ENCODE data around the gene CLSTN3. TPM values are rescaled to one million over a fixed set of nuclear protein-coding genes. Genes with fewer than 3 reads are reported as not detected.
"Not testable (repeated sequence)": the region's sequence is repeated elsewhere in the genome, so short reads cannot be mapped to it uniquely, and the experiment has no call there.

CLSTN3 gene
- total RNA-seq, 1 experiment from 2014 or later: 24.7 TPM

DNA sequence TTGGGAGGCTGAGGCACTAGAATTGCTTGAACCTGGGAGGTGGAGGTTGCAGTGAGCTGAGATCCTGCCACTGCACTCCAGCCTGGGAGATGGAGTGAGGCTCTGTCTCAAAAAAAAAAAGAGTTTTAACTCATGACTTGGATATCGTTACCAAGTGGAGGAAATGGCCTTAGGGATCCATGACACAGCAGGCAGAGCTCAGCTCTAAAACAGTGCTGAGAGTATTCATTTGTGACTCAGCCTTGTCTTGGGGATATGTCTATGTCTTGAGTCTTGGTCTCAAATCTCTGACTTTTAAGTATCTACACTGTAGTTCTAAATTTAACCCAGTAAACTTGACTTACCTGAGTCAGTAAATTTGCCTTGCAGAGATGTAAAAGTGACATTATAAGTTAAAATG, 50.5 kb downstream of the CLSTN3 start:
- ATAC-seq: no peak

DNA sequence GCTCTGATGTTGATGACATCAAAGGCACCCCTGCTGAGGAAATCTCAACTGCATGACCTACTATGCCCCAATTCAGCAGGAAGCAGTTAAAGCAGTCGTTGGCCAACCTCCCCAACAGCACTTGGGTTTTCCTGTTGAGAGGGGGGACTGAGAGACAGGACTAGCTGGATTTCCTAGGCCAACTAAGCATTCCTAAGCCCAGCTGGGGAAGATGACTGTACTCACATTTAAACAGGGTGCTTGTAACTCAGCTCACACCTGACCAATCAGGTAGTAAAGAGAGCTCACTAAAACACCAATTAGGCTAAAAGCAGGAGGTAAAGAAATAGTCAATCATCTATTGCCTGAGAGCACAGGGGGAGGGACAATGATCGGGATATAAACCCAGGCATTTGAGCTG, 55.9 kb downstream of the CLSTN3 start:
- H3K36me3 Mint-ChIP-seq, H3K27ac Mint-ChIP-seq: not testable (repeated sequence)
- CTCF ChIA-PET: interaction anchor here (0.6 to 2.1 kb wide), 3 partner anchors 23 to 45 kb away, joined by 3 to 11 read pairs (median 3); no protein-coding TSS in a partner anchor

More for the DNA sequence above, 50.5 kb downstream of the CLSTN3 start:
- Mint-ChIP-seq H3K4me3 (no peak overlapping the region), H3K27me3 (ENCODE audit: low read depth) (peaks cover 37% of the 10 kb centered on the region), H3K4me1 (peaks cover 2% of the 10 kb centered on the region), H3K9me3 (peaks cover 51% of the 10 kb centered on the region), H3K27ac (no peak overlapping the region), H3K36me3 (peaks cover 3% of the 10 kb centered on the region; the same call in 1 of the 2 replicates)
- no peak for DNase-seq (ENCODE audit: low spot score)
- POLR2A ChIA-PET: no interaction called here
- CTCF ChIA-PET: interaction anchor here (0.6 to 2.7 kb wide), 2 partner anchors 18 to 19 kb away, joined by 3 to 10 read pairs; no protein-coding TSS in a partner anchor
- no peak for TF ChIP-seq CREB1 (CRISPR knock-in tag; IDR thresholded peaks at IDR 0.05)

DNA sequence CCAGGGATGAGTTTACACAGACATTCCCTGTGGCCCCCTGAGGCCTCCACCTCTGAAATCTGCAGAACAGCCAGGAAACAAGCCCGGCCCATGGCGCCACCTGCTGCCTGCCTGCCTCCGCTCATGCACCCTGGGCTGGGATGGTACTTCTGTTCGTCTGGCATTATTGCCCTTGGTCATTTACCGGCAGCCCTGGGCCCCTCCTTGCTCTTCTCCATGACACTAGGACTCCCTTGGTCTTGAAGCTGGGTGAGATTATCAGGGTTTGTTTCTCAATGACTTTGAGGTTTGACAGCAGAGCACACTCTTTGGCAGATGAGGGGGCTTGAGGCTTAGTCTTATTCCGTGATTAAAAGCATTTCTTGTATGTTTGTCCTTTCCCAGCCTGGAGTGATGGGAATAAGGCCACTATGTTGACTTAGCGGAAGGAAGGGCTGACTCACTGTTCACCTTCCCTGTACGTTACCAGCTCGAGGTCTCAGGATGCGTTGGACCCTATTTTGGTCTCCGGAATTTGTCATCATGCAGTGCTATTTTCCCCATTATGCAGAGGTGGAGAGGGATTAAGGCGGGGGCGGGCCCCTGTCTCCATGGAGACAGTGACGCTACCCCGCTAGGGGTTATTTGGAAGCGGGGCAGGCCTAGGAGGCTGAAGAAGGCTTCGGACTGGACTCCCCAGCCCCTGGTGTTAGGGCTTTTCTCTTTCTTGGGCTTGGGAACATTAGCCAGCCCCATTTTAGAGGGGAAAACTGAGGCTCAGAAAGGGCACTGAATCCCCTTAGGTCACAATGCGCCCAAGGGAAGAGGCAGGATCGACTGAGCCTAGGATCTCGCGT, 58.6 kb downstream of the CLSTN3 start:
- peaks cover 29% of the 10 kb centered on the region for H3K4me1 Mint-ChIP-seq
- peaks cover 3% of the 10 kb centered on the region; the same call in 1 of the 2 replicates for H3K9me3 Mint-ChIP-seq
- H3K27ac Mint-ChIP-seq: no peak overlapping the region
- DNase-seq (ENCODE audit: low spot score) (peak; percentile 91), ATAC-seq (peak; percentile 74)
- TF ChIP-seq CREM (CRISPR knock-in tag; IDR thresholded peaks at IDR 0.05) (peak; percentile 57), JUN (CRISPR knock-in tag; IDR thresholded peaks at IDR 0.05) (no peak), NR1H2 (CRISPR knock-in tag; IDR thresholded peaks at IDR 0.05) (no peak), NFYB (CRISPR knock-in tag; conservative IDR thresholded peaks at IDR 0.05; ENCODE audit: low read depth) (no peak), MXD4 (CRISPR knock-in tag; IDR thresholded peaks at IDR 0.05; ENCODE audit: borderline replicate concordance) (no peak), TEAD1 (CRISPR knock-in tag; IDR thresholded peaks at IDR 0.05) (0 out of 2 replicates have a peak, but pooled peaks have one; percentile 39), RORB (CRISPR knock-in tag; IDR thresholded peaks at IDR 0.05) (no peak), NFATC4 (CRISPR knock-in tag; IDR thresholded peaks at IDR 0.05) (no peak)
- TF ChIP-seq, protein P1, sequence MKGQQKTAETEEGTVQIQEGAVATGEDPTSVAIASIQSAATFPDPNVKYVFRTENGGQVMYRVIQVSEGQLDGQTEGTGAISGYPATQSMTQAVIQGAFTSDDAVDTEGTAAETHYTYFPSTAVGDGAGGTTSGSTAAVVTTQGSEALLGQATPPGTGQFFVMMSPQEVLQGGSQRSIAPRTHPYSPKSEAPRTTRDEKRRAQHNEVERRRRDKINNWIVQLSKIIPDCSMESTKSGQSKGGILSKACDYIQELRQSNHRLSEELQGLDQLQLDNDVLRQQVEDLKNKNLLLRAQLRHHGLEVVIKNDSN (CRISPR knock-in tag; IDR thresholded peaks at IDR 0.05): no peak
- TF ChIP-seq, protein P2, sequence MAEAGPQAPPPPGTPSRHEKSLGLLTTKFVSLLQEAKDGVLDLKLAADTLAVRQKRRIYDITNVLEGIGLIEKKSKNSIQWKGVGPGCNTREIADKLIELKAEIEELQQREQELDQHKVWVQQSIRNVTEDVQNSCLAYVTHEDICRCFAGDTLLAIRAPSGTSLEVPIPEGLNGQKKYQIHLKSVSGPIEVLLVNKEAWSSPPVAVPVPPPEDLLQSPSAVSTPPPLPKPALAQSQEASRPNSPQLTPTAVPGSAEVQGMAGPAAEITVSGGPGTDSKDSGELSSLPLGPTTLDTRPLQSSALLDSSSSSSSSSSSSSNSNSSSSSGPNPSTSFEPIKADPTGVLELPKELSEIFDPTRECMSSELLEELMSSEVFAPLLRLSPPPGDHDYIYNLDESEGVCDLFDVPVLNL (CRISPR knock-in tag; IDR thresholded peaks at IDR 0.05; ENCODE audit: borderline replicate concordance, low read depth): no peak
- TF ChIP-seq, protein P3, sequence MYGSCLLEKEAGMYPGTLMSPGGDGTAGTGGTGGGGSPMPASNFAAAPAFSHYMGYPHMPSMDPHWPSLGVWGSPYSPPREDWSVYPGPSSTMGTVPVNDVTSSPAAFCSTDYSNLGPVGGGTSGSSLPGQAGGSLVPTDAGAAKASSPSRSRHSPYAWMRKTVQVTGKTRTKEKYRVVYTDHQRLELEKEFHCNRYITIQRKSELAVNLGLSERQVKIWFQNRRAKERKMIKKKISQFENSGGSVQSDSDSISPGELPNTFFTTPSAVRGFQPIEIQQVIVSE (CRISPR knock-in tag; IDR thresholded peaks at IDR 0.05; ENCODE audit: borderline replicate concordance): no peak
- TF ChIP-seq, protein P4, sequence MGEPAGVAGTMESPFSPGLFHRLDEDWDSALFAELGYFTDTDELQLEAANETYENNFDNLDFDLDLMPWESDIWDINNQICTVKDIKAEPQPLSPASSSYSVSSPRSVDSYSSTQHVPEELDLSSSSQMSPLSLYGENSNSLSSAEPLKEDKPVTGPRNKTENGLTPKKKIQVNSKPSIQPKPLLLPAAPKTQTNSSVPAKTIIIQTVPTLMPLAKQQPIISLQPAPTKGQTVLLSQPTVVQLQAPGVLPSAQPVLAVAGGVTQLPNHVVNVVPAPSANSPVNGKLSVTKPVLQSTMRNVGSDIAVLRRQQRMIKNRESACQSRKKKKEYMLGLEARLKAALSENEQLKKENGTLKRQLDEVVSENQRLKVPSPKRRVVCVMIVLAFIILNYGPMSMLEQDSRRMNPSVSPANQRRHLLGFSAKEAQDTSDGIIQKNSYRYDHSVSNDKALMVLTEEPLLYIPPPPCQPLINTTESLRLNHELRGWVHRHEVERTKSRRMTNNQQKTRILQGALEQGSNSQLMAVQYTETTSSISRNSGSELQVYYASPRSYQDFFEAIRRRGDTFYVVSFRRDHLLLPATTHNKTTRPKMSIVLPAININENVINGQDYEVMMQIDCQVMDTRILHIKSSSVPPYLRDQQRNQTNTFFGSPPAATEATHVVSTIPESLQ (CRISPR knock-in tag; IDR thresholded peaks at IDR 0.05): no peak
- TF ChIP-seq, protein P5, sequence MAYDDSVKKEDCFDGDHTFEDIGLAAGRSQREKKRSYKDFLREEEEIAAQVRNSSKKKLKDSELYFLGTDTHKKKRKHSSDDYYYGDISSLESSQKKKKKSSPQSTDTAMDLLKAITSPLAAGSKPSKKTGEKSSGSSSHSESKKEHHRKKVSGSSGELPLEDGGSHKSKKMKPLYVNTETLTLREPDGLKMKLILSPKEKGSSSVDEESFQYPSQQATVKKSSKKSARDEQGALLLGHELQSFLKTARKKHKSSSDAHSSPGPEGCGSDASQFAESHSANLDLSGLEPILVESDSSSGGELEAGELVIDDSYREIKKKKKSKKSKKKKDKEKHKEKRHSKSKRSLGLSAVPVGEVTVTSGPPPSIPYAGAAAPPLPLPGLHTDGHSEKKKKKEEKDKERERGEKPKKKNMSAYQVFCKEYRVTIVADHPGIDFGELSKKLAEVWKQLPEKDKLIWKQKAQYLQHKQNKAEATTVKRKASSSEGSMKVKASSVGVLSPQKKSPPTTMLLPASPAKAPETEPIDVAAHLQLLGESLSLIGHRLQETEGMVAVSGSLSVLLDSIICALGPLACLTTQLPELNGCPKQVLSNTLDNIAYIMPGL (CRISPR knock-in tag; IDR thresholded peaks at IDR 0.05): peak; percentile 69
- TF ChIP-seq, protein P6, sequence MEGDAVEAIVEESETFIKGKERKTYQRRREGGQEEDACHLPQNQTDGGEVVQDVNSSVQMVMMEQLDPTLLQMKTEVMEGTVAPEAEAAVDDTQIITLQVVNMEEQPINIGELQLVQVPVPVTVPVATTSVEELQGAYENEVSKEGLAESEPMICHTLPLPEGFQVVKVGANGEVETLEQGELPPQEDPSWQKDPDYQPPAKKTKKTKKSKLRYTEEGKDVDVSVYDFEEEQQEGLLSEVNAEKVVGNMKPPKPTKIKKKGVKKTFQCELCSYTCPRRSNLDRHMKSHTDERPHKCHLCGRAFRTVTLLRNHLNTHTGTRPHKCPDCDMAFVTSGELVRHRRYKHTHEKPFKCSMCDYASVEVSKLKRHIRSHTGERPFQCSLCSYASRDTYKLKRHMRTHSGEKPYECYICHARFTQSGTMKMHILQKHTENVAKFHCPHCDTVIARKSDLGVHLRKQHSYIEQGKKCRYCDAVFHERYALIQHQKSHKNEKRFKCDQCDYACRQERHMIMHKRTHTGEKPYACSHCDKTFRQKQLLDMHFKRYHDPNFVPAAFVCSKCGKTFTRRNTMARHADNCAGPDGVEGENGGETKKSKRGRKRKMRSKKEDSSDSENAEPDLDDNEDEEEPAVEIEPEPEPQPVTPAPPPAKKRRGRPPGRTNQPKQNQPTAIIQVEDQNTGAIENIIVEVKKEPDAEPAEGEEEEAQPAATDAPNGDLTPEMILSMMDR (IDR thresholded peaks at IDR 0.05): 0 out of 2 replicates have a peak, but pooled peaks have one; percentile 30
- TF ChIP-seq, protein P7, sequence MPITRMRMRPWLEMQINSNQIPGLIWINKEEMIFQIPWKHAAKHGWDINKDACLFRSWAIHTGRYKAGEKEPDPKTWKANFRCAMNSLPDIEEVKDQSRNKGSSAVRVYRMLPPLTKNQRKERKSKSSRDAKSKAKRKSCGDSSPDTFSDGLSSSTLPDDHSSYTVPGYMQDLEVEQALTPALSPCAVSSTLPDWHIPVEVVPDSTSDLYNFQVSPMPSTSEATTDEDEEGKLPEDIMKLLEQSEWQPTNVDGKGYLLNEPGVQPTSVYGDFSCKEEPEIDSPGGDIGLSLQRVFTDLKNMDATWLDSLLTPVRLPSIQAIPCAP (CRISPR knock-in tag; IDR thresholded peaks at IDR 0.05): no peak
- TF ChIP-seq, protein P8, sequence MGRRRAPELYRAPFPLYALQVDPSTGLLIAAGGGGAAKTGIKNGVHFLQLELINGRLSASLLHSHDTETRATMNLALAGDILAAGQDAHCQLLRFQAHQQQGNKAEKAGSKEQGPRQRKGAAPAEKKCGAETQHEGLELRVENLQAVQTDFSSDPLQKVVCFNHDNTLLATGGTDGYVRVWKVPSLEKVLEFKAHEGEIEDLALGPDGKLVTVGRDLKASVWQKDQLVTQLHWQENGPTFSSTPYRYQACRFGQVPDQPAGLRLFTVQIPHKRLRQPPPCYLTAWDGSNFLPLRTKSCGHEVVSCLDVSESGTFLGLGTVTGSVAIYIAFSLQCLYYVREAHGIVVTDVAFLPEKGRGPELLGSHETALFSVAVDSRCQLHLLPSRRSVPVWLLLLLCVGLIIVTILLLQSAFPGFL (CRISPR knock-in tag; IDR thresholded peaks at IDR 0.05; ENCODE audit: borderline replicate concordance): no peak
- TF ChIP-seq, protein P9, sequence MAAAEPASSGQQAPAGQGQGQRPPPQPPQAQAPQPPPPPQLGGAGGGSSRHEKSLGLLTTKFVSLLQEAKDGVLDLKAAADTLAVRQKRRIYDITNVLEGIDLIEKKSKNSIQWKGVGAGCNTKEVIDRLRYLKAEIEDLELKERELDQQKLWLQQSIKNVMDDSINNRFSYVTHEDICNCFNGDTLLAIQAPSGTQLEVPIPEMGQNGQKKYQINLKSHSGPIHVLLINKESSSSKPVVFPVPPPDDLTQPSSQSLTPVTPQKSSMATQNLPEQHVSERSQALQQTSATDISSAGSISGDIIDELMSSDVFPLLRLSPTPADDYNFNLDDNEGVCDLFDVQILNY (CRISPR knock-in tag; IDR thresholded peaks at IDR 0.05): no peak
- CTCF ChIA-PET: interaction anchor here (0.6 to 2.2 kb wide), 13 partner anchors 27 to 316 kb away, joined by 3 to 13 read pairs (median 4); partner anchors contain the start of genes C1RL, C1S and SPSB2
- peak overlapping the region; percentile 87 for H3K4me3 Mint-ChIP-seq
- H3K36me3 Mint-ChIP-seq: peaks cover 20% of the 10 kb centered on the region
- POLR2A ChIA-PET: interaction anchor here (0.8 kb wide), 1 partner anchor 21 kb away, joined by 3 read pairs; no protein-coding TSS in a partner anchor
- H3K27me3 Mint-ChIP-seq (ENCODE audit: low read depth): peaks cover 2% of the 10 kb centered on the region

More for the DNA sequence above, 55.9 kb downstream of the CLSTN3 start:
- H3K4me3 Mint-ChIP-seq; DNase-seq (ENCODE audit: low spot score); ATAC-seq; POLR2A ChIA-PET: not testable (repeated sequence)
- Mint-ChIP-seq H3K4me1 (peaks cover 23% of the 10 kb centered on the region), H3K27me3 (ENCODE audit: low read depth) (peaks cover 14% of the 10 kb centered on the region), H3K9me3 (peaks cover 13% of the 10 kb centered on the region)
